GM18951 (cell line): Measurements from ENCODE around the gene NTN1.

Experiments
- POLR2A ChIP-seq: IDR thresholded peaks from 4 replicates; pipeline ENCODE4 v1.6.1; 2011; ENCODE audit warnings: mild to moderate bottlenecking; ENCODE audit not compliant: insufficient read length, insufficient read depth; ENCODE audit errors: extremely low read depth
- in situ Hi-C: fragments of 300-500 bp; cut with MboI; formaldehyde crosslinking; loops from one replicate; pipeline ENCODE4 v1.12.0; 2022; ENCODE audit warnings: low sequenced_read_pairs, mixed read lengths, inconsistent platforms; ENCODE audit not compliant: unreplicated experiment

Gene NTN1

GRCh38 chr17:9116311-9116835, 95.1 kb downstream of the NTN1 start:
- in situ Hi-C loops: no loop called here
- no peak for TF ChIP-seq POLR2A

- no peak for TF ChIP-seq POLR2A
- in situ Hi-C loops: no loop called here
These were observed 95.7 kb downstream of the NTN1 start for GRCh38 chr17:9116861-9117568.

DNA sequence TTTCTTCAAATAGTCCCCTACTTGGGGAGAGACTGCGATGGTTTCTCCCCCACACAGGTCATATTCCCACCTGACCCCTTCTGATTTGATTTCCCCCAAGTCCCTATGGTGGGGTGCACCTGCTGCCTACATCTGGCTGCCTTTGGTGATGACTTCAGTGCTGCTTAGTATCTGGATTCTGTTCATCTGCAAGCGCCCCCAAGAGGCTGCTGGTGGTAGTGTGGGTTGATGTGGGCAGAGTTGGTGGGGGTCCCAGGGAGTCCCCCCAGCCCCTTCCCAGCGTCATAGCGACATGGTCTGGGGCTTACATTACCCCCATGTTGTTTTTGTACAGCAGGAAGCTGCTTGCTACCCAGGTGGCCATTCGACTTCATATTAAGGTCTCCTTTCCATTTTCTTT, 99.2 kb downstream of the NTN1 start:
- no peak for TF ChIP-seq POLR2A
- in situ Hi-C loops: no loop called here

DNA sequence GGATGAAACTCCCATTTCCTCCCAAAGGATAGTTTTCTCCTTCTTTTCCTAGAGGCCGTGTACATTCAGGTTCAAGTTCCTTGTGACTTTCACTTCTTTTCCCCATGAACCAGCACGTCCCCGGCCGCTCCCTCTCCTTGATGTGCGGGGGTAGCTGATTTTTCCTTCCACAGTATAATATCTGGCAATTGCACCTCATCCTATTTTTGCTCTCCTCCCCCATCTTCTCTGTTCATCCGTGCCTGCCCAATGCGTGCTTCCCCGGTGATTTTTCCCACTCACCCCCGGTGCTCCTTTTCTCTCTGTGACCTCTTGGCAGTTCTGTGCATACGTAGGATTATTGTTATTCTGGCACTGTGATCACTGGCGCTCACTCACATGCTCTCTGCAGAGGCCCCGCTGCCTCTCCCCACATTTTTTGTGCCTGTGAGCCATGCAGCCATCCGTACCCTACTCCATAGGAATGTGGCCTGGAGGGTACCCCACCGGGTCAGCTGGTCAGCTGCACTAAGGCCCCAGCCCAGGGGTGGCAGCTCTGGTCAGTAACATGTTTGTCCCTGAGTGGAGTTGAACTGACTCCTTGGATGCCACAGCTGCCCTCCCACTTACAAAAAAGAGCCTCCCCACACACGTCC, 100.0 kb downstream of the NTN1 start:
- in situ Hi-C loops: no loop called here
- no peak for TF ChIP-seq POLR2A

GRCh38 chr17:9123594-9124553, 102.6 kb downstream of the NTN1 start:
- in situ Hi-C loops: no loop called here
- no peak for TF ChIP-seq POLR2A

GRCh38 chr17:9124554-9124935, 103.2 kb downstream of the NTN1 start:
- TF ChIP-seq POLR2A: no peak
- in situ Hi-C loops: no loop called here

GRCh38 chr17:9125722-9126121, 104.4 kb downstream of the NTN1 start:
- no peak for TF ChIP-seq POLR2A
- in situ Hi-C loops: no loop called here

DNA sequence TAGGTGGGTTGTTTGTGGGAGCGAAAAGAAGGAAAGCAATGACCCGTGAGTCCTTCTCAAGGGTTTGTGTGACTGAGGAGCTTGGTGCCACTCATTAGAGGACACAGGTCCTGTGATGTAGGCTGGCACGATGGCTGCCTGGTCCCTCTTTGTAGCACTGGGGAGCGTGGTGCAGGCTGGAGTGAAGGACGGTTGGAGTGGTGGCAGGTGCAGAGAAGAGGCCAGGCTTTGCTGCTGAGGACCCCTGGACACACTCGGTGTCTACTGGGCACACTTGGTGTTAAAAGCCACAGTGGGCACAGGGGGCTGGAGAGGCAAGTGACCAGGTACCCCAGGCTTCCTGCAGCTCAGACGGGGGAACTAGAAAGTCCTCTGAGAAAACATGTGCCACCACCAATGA, 106.0 kb downstream of the NTN1 start:
- in situ Hi-C loops: no loop called here
- no peak for TF ChIP-seq POLR2A

DNA sequence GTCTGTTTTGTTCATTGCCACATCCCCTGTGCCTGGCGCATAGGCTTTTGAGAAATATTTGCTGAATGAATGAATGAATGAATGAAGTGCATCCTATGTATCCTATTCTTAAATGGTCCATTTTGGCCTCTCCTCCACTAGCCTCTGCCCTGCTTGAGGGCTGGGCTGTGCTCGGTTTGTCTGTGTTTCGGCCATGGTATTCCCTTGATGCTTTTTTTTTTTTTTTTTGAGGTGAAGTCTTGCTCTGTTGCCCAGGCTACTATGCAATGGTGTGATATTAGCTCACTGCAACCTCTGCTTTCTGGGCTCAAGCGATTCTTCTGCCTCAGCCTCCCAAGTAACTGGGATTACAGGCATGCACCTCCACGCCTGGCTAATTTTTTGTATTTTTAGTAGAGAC, 110.1 kb downstream of the NTN1 start:
- TF ChIP-seq POLR2A: no peak
- in situ Hi-C loops: no loop called here

GRCh38 chr17:9132291-9132690, 111.0 kb downstream of the NTN1 start:
- TF ChIP-seq POLR2A: no peak
- in situ Hi-C loops: no loop called here

DNA sequence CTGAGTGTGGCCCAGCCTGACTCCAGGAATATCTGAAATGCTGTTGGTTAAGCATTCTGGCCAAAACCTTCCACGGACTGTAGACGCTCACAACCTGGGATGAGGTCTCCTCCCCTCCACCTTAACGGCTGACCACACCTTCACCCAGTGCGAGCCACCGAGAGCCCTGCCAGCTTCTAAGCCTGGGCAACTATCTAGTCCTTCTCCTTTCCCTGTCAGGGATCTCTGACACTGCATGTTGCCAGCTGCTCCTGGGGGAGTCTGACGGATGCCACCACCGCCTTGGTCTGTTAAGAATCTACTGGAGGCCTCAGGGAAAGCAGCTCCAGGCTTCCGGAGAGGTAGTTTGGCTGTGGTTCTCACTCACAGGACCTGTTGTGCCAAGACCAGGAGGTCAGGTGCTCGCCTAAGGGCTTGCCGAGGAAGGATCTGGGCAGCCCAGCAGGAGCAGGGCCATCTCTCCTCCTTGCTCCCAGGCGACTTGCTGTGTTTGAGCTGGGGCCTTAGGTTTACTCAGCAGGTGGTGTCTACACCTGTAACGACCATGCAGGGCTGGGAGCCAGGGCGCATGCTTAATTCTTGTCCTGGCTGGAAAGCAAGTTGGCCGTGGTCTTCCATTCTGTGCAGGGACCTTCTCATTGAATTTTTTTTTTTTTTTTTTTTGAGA, 111.8 kb downstream of the NTN1 start:
- TF ChIP-seq POLR2A: no peak
- in situ Hi-C loops: no loop called here

DNA sequence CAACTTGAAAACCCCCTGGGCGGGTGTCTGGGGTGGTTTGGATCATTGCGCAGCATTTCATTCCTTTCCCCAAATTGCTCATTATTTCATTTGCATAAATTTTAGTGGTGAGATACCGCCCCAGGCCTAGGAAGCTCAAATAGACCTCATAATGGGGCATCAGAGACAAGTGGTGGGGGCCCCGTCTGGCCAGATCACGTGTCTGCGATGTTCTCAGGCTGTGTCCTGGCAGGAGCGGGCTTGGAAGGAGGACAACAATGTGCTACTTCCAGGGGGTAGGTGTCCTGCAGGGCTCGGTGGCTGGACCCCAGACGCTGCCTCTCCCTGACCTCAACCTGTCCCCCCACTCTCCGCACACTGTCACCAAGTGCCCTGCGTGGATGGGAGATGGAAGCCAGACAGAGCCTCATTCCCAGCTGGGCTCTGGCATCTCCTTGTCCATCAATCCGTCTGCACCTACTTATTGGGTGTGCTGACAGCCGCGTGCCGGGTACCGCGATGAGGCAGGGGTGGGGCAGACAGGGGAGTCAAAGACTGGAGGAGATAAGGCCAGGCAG, 116.9 kb downstream of the NTN1 start:
- in situ Hi-C loops: no loop called here
- no peak for TF ChIP-seq POLR2A
